Naive thymus-derived CD4-positive, alpha-beta T cell (primary cell): Measurements from ENCODE around the gene PSAT1. TPM values are rescaled to one million over a fixed set of nuclear protein-coding genes. Genes with fewer than 3 reads are reported as not detected.

Experiments
- polyA plus RNA-seq, 2 donors: library from polyadenylated mRNA; unstranded; fragments of 300-500 nt; fragmentation: Illumina TruSeq; gene quantifications; one replicate each; pipeline ENCODE4 v1.2.3, GENCODE V29; 2021
- total RNA-seq, 6 experiments: library from RNA in 5 of 6; stranded (reverse) in 5 of 6; gene quantifications; 1 replicate in 5 of 6; 2 replicates in 1 of 6; pipeline ENCODE4 v1.2.3 and lab custom pipeline; 2021 to 2026

Gene PSAT1
- total and polyA plus RNA-seq, 7 experiments from 2014 or later = 1.6 to 65.2 (median 10.3) TPM

Other genes starting within 250 kb of the PSAT1 start
- 10 to 100 TPM; 14.7 to 34.8 (median 23.1) TPM for gene CEP78, start 61.0 kb upstream of the PSAT1 start, total RNA-seq
- 10 to 100 TPM; 10.9 to 13.3 TPM for gene CEP78, start 61.0 kb upstream of the PSAT1 start, polyA plus RNA-seq